GM10266 (cell line): ENCODE results near the gene SLC2A9.

Source experiments
- DNase-seq: peaks from one replicate; pipeline ENCODE4 v3.0.0; 2012; ENCODE audit errors: extremely low spot score
- CTCF ChIP-seq: IDR thresholded peaks from 2 replicates; pipeline ENCODE4 v1.5.1; 2012; ENCODE audit warnings: mild to moderate bottlenecking, low read depth; ENCODE audit not compliant: control insufficient read depth, insufficient read depth; ENCODE audit errors: missing control alignments

The SLC2A9 gene

GRCh38 chr4:9963328-9963727, 58.0 kb downstream of the SLC2A9 start:
- TF ChIP-seq CTCF = no peak

GRCh38 chr4:9962611-9963314, 58.5 kb downstream of the SLC2A9 start:
- TF ChIP-seq CTCF = no peak
- no peak for DNase-seq

More at GRCh38 chr4:9963328-9963727, 58.0 kb downstream of the SLC2A9 start:
- DNase-seq = no peak

- TF ChIP-seq CTCF = no peak
- DNase-seq = no peak
Observed at GRCh38 chr4:9954468-9954867, 66.8 kb downstream of the SLC2A9 start.

GRCh38 chr4:9953089-9953488, 68.2 kb downstream of the SLC2A9 start:
- no peak for DNase-seq
- no peak for TF ChIP-seq CTCF

GRCh38 chr4:9952415-9952950, 68.8 kb downstream of the SLC2A9 start:
- no peak for DNase-seq
- TF ChIP-seq CTCF = no peak

- TF ChIP-seq CTCF = no peak
- no peak for DNase-seq
Observed at GRCh38 chr4:9949573-9949972, 71.7 kb downstream of the SLC2A9 start.
